Prostate gland (tissue), 2 donors: Measurements from ENCODE around the gene TTC23.

Experiments used
- POLR2A ChIP-seq: fragments of 450-650 bp; IDR thresholded peaks from one replicate; pipeline ENCODE4 v1.6.1; 2016; ENCODE audit warnings: antibody characterized with exemption, mild to moderate bottlenecking
- POLR2AphosphoS5 ChIP-seq: sonication (generic); formaldehyde crosslinking; IDR thresholded peaks from one replicate; pipeline ENCODE4 v1.6.1; 2017; ENCODE audit warnings: antibody characterized with exemption
- TF ChIP-seq, protein P1 (sequence below), 4 experiments: fragments of 200-600 bp in 2 of 4; fragments of 450-650 bp in 2 of 4; sonication (generic) in 2 of 4; IDR thresholded peaks; 1 replicate in 3 of 4; 2 replicates in 1 of 4; pipeline ENCODE4 v1.5.1; 2016 to 2019; ENCODE audit warnings: antibody characterized with exemption in 4 of 4, mild to moderate bottlenecking in 2 of 4, moderate library complexity in 2 of 4

DNA sequence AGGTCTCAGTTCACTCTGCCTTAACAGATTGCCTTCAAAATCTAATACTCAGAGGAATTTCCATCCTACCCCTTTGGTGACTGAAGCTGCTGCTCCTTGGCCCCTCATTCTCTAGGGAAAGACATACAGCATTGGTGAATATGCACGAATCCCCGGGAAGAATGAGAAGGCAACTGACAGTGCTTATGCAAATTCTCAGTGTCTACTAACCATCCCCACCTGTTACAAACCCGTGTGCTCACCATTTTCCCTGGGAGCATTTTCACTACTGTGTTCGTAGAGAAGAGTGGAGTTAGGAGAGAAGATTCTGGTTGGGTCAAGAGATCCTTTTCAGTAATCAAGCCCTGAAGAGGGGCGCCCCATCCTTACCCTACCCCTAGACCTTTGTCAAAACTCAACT is 106.8 kb downstream of the TTC23 start:
- TF ChIP-seq, protein P1, sequence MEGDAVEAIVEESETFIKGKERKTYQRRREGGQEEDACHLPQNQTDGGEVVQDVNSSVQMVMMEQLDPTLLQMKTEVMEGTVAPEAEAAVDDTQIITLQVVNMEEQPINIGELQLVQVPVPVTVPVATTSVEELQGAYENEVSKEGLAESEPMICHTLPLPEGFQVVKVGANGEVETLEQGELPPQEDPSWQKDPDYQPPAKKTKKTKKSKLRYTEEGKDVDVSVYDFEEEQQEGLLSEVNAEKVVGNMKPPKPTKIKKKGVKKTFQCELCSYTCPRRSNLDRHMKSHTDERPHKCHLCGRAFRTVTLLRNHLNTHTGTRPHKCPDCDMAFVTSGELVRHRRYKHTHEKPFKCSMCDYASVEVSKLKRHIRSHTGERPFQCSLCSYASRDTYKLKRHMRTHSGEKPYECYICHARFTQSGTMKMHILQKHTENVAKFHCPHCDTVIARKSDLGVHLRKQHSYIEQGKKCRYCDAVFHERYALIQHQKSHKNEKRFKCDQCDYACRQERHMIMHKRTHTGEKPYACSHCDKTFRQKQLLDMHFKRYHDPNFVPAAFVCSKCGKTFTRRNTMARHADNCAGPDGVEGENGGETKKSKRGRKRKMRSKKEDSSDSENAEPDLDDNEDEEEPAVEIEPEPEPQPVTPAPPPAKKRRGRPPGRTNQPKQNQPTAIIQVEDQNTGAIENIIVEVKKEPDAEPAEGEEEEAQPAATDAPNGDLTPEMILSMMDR (IDR thresholded peaks at IDR 0.05), result no peak
- TF ChIP-seq POLR2A (no peak), POLR2AphosphoS5 (no peak)
